Measurements from ENCODE around the gene CD6. TPM values are rescaled to one million over a fixed set of nuclear protein-coding genes. Genes with fewer than 3 reads are reported as not detected.

Gene CD6
- total RNA-seq, 2 donors from 2014 or later: 0.51 to 1.2 TPM

DNA sequence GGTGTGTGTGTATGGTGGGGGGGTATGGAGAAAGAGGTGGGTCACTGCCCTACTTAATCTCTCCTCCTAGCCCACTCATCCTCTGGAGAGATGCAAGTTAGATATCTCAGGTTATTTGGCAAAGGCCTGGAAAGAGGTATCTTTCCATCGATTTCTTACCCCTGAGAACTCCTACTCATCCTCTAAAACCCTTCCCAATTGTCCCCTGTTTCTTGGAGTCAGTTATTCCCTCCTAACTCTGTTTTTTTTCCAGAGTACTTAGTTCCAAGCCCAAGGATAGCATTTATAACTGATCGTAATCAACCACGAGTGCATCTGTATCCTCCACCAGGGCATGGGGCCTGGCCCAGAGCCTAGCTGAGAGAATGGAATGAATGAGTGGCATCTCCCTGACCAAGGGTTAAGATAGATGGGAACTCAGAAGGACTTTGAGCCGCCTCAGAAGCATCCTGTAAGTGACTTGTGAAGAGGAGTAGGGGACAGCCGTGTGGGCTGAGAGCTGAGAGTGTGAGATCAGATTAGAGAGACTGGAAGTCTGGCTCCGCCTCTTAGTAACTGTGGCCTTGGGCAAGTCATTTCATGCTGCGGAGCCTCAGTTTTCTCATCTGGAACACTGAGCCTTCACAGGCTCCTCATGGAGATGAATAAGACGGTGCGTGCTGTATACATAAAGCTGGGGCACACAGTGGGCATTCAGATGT, 16.2 kb downstream of the CD6 start:
- intact Hi-C loops (cut with DNase I): no loop called here
- H3K4me1 ChIP-seq (replicated peaks): no peaks in the 10 kb centered on the region
- H3K9me3 ChIP-seq: no peaks in the 10 kb centered on the region
- H3K27ac ChIP-seq: no peak overlapping the region
- H3K27me3 ChIP-seq (replicated peaks; ENCODE audit: insufficient read depth): no peaks in the 10 kb centered on the region
- WGBS: 84% methylated on average over 9 of the region's 9 CpGs
- no peak overlapping the region for H3K4me3 ChIP-seq
- TF ChIP-seq POLR2A (IDR thresholded peaks at IDR 0.05) (no peak), POLR2AphosphoS5 (IDR thresholded peaks at IDR 0.05) (no peak)
- TF ChIP-seq, protein P1, sequence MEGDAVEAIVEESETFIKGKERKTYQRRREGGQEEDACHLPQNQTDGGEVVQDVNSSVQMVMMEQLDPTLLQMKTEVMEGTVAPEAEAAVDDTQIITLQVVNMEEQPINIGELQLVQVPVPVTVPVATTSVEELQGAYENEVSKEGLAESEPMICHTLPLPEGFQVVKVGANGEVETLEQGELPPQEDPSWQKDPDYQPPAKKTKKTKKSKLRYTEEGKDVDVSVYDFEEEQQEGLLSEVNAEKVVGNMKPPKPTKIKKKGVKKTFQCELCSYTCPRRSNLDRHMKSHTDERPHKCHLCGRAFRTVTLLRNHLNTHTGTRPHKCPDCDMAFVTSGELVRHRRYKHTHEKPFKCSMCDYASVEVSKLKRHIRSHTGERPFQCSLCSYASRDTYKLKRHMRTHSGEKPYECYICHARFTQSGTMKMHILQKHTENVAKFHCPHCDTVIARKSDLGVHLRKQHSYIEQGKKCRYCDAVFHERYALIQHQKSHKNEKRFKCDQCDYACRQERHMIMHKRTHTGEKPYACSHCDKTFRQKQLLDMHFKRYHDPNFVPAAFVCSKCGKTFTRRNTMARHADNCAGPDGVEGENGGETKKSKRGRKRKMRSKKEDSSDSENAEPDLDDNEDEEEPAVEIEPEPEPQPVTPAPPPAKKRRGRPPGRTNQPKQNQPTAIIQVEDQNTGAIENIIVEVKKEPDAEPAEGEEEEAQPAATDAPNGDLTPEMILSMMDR (IDR thresholded peaks at IDR 0.05): no peak
- H3K36me3 ChIP-seq: no peaks in the 10 kb centered on the region
- no peak for DNase-seq (ENCODE audit: low spot score)

DNA sequence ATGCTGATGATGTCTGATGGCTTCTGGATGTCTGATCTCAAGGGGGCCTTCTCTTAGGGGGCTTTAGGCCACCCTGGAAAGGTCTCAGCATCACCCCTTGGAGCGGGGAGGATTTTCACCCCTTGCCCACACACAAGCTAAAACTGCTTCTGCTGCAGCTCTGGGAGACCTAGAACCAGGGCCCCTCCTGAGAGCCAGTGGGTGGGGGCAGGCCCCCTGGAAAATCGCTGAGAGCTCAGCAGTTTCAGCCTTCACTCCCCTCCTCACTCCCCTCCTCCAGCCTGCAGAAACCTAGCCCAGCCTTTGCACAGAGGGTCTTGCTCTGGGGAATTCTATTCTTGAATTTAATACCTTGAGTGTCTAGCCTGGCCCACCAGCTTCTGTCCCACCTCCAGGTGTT, 17.2 kb downstream of the CD6 start:
- Histone ChIP-seq H3K4me1 (replicated peaks) (no peaks in the 10 kb centered on the region), H3K27ac (no peak overlapping the region), H3K36me3 (no peaks in the 10 kb centered on the region), H3K9me3 (no peaks in the 10 kb centered on the region), H3K27me3 (replicated peaks; ENCODE audit: insufficient read depth) (no peaks in the 10 kb centered on the region), H3K4me3 (no peak overlapping the region)
- no peak for DNase-seq (ENCODE audit: low spot score)
- TF ChIP-seq POLR2AphosphoS5 (IDR thresholded peaks at IDR 0.05) (no peak), POLR2A (IDR thresholded peaks at IDR 0.05) (no peak)
- TF ChIP-seq, protein P1 (IDR thresholded peaks at IDR 0.05): no peak
- intact Hi-C loops (cut with DNase I): no loop called here
- 67% methylated on average over 2 of the region's 2 CpGs for WGBS

DNA sequence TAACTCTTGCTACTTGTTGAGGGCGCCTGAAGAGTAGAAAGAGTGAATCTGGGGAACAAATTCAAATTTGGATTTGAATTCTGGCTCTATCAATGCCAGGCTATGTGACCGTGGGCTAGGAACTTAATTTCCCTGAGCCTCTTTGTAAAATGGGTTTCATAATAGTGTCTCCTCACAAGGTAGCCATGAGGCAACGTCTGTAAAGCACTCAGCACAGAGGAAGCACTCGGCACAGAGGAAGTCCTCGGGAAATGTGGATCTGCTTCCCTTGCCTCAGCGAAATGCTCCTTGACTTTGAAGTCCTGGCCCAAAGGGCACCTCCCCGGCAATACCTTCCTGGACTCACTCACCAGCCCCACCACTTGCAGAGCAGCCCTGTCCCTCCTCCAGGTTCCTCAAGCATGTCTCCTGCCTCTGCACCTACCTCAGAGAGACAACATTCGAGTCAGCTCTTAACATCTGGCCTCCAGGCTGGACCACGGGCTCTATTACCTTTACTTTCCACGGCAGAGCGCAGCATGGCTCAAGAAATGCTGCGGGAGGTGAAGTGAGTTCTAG, 17.7 kb downstream of the CD6 start:
- Histone ChIP-seq H3K27ac (no peak overlapping the region), H3K4me1 (replicated peaks) (no peaks in the 10 kb centered on the region), H3K27me3 (replicated peaks; ENCODE audit: insufficient read depth) (no peaks in the 10 kb centered on the region), H3K9me3 (no peaks in the 10 kb centered on the region), H3K4me3 (no peak overlapping the region), H3K36me3 (no peaks in the 10 kb centered on the region)
- DNase-seq (ENCODE audit: low spot score): no peak
- intact Hi-C loops (cut with DNase I): no loop called here
- 68% methylated on average over 12 of the region's 12 CpGs for WGBS
- TF ChIP-seq, protein P1 (IDR thresholded peaks at IDR 0.05): no peak
- TF ChIP-seq POLR2AphosphoS5 (IDR thresholded peaks at IDR 0.05) (no peak), POLR2A (IDR thresholded peaks at IDR 0.05) (no peak)

GRCh38 chr11:60991457-60991856, 20.0 kb downstream of the CD6 start:
- TF ChIP-seq, protein P1 (IDR thresholded peaks at IDR 0.05): no peak
- TF ChIP-seq POLR2AphosphoS5 (IDR thresholded peaks at IDR 0.05) (no peak), POLR2A (IDR thresholded peaks at IDR 0.05) (no peak)
- WGBS: 91% methylated on average over 4 of the region's 4 CpGs
- intact Hi-C loops (cut with DNase I): no loop called here

More at GRCh38 chr11:60991457-60991856, 20.0 kb downstream of the CD6 start:
- Histone ChIP-seq H3K27me3 (replicated peaks; ENCODE audit: insufficient read depth) (no peaks in the 10 kb centered on the region), H3K36me3 (no peaks in the 10 kb centered on the region), H3K9me3 (no peaks in the 10 kb centered on the region), H3K4me3 (no peak overlapping the region), H3K4me1 (replicated peaks) (no peaks in the 10 kb centered on the region), H3K27ac (no peak overlapping the region)
- DNase-seq (ENCODE audit: low spot score): no peak

Measured in prostate gland (tissue), 2 donors.